Effector CD8-positive, alpha-beta T cell (primary cell): ENCODE data around the gene LELP1.
"Not testable (repeated sequence)": the region's sequence is repeated elsewhere in the genome, so short reads cannot be mapped to it uniquely, and the experiment has no call there.

Experiments
- DNase-seq: peaks from one replicate; lab custom pipeline; 2025; lab: John Stamatoyannopoulos, UW

LELP1 gene

GRCh38 chr1:153229076-153229829 lies 26.0 kb downstream of the LELP1 start:
- DNase-seq: not testable (repeated sequence)

DNA sequence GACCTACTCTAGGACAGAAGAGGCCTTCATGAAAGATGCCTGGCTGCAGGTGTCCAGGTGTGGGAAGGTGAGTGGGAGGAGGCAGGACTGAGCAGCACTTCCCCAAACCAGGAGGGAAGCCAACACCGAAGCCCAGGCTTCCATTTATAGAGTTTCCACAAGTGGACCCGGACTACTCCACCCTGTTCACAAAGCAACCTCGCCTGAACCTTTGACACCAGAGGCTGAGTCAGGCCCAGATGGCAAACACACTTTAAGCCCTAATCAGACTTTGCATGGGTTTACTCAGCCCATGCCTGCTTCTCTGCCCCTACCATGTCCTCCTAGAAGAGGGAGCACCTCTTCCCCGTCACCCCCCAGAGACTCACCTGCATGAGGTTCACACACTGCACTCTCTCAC lies 28.1 kb downstream of the LELP1 start:
- no peak for DNase-seq

- no peak for DNase-seq
Measured at GRCh38 chr1:153231785-153232184, 28.6 kb downstream of the LELP1 start.

GRCh38 chr1:153232553-153232952 lies 29.3 kb downstream of the LELP1 start:
- DNase-seq: no peak

DNA sequence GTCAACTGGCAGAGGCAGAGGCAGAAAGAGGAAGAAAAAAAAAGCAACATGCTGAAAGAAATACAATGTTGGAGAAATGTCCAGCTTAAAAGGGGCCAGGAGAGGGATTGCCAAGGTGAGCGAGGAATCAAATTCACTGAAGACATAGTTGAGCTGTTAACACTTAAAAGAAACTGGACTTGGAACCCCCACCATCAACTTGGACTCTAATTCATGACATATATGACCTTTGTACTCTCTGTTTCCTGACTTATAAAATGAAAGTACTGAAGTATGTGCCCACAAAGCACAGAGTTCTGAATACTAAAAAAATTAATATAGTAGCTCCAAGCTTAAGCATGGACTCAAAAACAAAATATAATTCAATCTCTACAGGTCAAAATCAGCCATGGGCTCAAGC lies 30.2 kb downstream of the LELP1 start:
- no peak for DNase-seq

- DNase-seq: no peak
Measured at GRCh38 chr1:153238527-153238926, 35.3 kb downstream of the LELP1 start.

DNA sequence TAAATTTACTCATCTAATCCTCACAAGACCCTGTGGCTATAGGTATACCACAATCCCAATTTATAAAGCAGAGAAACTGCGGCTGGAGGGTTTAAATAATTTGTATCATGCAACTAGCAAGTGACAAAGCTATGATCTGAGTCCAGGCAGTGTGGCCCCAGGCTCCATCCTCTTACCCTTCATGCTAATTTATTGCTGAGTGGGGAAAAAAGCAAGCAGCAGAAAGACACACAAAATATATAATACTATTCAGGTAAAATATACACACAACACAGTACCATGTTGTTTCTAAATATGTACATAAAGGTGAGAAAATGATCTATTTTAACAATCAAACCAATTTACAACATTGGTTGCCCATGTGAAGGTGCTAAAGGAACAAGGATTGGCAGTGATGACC lies 38.9 kb downstream of the LELP1 start:
- no peak for DNase-seq

GRCh38 chr1:153245466-153245865 lies 42.2 kb downstream of the LELP1 start:
- DNase-seq: no peak

DNA sequence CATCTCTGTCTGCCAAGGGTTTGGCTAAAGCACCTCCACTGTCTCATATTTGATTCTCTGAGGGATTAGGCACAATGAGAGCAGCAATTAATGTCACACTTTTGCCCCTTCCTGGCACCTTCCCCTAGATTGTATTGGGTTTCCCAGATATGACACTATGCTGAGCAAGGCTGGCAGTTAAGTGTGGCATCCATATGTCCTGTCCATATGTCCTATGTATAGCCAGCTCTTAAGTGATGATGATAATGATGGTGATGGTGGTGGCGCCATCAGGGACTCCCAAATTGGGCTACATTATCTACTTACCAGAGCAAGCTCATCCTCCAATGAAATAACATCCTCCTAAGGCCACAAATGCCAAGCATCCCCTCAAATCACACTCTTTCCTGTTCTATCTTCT lies 42.8 kb downstream of the LELP1 start:
- no peak for DNase-seq

DNA sequence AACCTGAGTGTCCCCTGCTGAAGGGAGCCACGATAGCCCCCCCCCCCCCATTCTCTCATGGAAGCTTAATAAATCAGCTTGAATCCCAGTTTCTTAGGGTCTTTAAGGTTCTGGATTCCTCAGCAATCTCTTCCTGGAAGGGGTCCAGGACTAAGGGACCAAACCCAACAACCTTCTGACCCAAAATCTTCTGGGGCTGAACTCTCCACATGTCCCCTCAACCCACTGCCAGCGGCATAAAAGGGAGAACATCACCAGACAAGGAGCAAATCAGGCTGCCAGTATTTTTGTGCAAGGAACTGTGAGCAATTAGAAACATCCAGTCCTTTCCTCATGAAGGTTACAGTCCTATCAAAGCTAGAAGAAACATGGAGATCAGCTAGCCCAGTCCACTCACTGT lies 43.6 kb downstream of the LELP1 start:
- no peak for DNase-seq

DNA sequence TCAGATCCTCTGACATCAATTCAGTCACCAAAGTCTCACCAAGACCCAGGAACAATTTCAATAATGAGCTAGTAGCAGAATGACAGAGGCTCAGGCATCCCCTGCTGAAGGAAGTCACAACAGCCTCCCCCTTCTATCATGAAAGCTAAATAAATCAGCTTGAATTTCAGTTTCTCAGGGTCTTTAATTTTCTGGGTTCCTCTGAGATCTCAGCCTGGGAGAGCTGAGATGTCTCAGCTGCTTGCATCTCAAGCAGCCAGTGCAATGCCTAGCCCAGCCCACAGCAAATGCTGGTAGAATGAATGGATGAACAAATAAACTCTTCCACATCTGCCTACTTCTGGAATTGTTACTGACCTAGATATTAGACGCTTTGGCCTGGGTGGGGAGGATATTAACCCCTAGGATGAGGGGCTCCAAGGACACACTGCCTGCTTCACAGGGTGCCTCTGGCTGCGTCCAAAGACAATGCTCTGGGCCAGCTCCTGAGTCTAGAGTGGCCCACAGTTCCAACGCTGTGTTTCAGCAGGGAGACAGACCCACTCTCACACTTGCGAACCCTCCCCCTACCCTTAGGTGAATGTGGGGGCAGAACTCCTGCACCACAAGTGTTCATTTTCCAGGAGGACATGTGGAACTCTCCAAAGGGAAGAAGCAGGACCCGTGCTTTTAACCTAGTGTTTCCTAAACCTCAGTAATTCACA lies 45.1 kb downstream of the LELP1 start:
- no peak for DNase-seq

DNA sequence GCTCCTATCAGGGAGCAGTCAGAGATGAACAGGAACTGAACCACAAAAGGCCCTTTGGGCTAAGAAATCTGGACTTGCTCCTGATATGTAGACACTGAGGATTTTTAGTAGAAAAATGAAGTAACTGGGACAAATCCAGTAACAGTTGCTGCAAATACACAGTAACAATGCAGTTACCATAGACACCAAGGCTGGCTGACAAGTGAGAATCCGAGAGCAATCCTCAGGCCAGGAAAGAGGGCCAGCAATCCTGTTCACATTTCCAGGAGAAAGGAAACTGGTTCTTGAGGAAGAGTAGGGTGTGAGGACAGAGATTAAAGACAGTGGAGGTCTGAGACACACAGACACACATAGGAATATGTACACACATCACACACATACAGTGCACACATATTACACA lies 46.9 kb downstream of the LELP1 start:
- DNase-seq: no peak

DNA sequence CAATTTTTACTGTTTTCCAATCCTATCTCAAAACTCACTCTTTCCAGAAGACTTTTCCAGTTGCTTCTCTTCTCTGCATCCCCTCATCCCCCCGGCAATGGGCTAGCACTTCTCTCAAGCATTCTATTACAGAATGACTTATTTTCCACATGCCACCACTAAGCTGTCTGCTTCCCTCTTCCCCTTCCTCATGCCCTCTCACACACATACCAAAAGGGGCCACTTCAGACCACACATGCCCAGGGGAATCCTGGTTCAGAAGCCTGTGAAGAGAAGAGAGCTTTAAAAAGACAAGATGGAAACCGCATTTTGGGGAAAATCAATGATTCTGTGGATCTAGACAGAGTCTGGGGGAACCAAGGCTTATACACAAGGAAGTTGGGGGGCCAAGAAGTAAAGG lies 47.9 kb downstream of the LELP1 start:
- DNase-seq: no peak

- no peak for DNase-seq
Measured at GRCh38 chr1:153251562-153251961, 48.3 kb downstream of the LELP1 start.

DNA sequence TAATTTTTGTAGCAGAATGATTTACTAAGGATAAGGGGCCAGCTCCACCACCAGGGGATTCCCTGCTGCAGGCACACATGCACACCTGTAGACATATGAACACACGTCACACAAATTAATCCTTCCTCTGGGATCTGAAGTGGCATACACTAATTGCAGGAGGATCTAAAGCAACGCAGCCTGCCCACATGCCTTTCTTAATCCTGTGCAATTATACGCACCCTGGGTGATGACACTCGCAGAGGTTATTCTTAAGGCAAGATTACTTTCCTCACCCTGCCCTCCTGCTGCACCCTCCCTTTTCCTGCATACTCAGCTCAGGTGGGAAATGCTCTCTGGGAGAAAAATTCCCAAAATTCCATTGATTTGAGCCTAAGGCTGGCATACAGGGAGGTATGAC lies 48.8 kb downstream of the LELP1 start:
- no peak for DNase-seq

DNA sequence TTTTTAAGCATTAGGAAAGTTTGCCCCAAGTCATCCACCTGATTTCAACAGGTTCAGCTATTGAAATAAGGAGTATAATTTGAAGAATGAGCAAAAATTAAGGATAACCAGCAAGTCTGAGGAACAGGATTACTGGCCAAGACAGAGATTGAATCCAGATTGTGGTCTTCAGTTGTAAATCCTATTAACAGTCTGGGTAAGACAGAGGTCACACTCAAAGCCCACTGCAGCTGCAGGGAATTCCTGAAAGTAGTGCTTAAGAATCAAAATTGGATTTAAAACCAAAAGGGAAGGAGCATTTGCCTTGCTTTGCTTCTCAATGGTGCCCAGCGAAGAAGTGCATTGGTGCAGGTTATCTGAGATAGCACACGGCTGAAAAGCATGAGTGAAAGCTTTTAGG lies 49.8 kb downstream of the LELP1 start:
- DNase-seq: no peak

DNA sequence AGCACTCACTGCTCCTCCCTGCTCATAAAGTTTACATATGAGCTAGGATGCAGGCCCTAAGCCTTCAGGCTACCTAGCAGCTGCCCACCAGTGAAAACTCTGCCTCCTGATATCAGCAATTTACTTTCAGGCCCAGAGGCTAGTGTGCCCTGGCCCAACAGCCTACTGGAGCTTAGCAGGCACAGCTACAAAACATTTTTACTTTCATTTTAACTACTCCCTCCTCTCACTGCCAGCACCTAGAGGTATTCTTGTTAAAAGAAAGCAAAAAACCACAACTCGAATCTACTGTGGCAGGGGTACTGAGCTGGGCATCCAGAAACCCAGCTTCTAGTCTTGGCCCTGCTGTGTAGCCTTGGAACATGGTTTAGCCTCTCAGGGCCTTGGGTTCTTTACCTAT lies 50.5 kb downstream of the LELP1 start:
- DNase-seq: no peak
